ENCODE results near the gene FRMD1.

DNA sequence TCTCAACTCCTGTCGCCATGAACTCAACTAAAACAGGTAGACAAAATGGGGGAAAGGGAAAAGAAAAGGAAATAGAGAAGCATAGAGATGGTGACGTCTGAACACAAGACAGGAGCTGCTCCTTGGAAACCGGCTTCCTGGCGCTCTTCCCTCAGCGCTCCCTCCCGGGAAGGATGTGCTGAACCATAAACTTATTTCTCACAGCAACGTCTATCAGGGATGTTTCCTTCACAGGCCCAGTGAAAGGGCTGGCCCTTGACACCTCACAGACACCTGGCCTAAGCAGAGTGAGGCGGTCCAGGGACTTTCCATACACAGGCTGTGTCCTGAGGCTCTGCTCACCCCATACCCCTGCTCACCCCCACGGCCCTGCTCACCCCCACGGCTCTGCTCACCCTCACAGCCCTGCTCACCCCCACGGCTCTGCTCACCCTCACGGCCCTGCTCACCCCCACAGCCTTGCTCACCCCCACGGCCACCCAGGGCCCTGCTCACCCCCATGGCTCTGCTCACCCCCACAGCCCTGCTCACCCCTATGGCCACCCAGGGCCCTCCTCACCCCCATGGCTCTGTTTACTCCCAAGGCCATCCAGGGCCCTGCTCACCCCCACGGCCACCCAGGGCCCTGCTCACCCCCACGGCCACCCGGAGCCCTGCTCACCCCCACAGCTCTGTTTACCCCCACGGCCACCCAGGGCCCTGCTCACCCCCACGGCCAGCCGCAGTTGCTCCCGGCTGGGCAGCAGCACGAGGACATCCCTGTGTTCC, 653 bp downstream of the FRMD1 start:
- TF ChIP-seq CTCF (IDR thresholded peaks at IDR 0.05) (no peak), POLR2A (IDR thresholded peaks at IDR 0.05) (no peak), POLR2AphosphoS5 (IDR thresholded peaks at IDR 0.05) (no peak), EP300 (IDR thresholded peaks at IDR 0.05; ENCODE audit: low read depth) (no peak)

Measured in transverse colon (tissue), 4 donors.